Neutrophil (primary cell): ENCODE data around the gene DNTT.

ENCODE experiments used
- H3K27ac ChIP-seq: fragments of 200-600 bp; sonication (generic); 2 replicates; pipeline ENCODE4 v1.5.1; 2016; ENCODE audit warnings: mild to moderate bottlenecking, moderate library complexity
- H3K27me3 ChIP-seq: fragments of 200-600 bp; sonication (generic); 2 replicates; pipeline ENCODE4 v1.6.0; 2016; ENCODE audit warnings: mild to moderate bottlenecking
- H3K36me3 ChIP-seq: fragments of 200-600 bp; sonication (generic); 2 replicates; pipeline ENCODE4 v1.5.1; 2017
- H3K4me1 ChIP-seq, 2 experiments: fragments of 200-600 bp in 1 of 2; sonication (generic) in 1 of 2; 1 replicate in 1 of 2; 2 replicates in 1 of 2; pipeline versions ENCODE4 v1.5.1 to v1.6.1; 2013 to 2016; ENCODE audit warnings: low read depth in 1 of 2, low read length in 1 of 2, mild to moderate bottlenecking in 1 of 2, moderate library complexity in 1 of 2; ENCODE audit not compliant: control insufficient read depth in 1 of 2, insufficient read depth in 1 of 2
- H3K4me3 ChIP-seq, 2 experiments: fragments of 200-600 bp in 1 of 2; sonication (generic) in 1 of 2; 1 replicate in 1 of 2; 2 replicates in 1 of 2; pipeline ENCODE4 v1.5.1; 2013 to 2016; ENCODE audit warnings: low read depth in 1 of 2, low read length in 1 of 2, mild to moderate bottlenecking in 1 of 2, moderate library complexity in 1 of 2
- H3K9me3 ChIP-seq: fragments of 200-600 bp; sonication (generic); 2 replicates; pipeline ENCODE4 v1.5.1; 2016
- TF ChIP-seq, protein P1 (sequence below): fragments of 200-600 bp; sonication (generic); IDR thresholded peaks from 2 replicates; pipeline ENCODE4 v1.5.1; 2016; ENCODE audit warnings: antibody characterized with exemption

DNTT gene

DNA sequence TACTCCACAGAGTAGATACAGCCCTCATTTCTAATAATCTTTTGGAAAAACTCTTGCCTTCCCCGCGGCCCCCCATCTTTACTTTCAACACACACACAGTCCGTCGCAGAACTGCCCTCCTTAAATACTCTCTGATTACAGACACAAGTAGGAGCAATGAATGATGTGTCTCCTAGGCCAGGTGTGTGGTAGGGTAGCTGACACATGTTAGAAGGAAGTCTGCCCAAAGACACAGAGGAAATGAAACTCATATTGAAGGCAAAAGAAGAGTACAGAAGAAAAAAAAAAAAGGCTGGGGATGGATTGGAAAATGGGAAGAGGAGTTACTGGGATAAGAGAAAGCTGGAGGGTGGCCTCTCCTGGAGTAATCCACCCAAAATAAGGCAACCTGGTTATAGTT lies 39.9 kb downstream of the DNTT start:
- TF ChIP-seq, protein P1, sequence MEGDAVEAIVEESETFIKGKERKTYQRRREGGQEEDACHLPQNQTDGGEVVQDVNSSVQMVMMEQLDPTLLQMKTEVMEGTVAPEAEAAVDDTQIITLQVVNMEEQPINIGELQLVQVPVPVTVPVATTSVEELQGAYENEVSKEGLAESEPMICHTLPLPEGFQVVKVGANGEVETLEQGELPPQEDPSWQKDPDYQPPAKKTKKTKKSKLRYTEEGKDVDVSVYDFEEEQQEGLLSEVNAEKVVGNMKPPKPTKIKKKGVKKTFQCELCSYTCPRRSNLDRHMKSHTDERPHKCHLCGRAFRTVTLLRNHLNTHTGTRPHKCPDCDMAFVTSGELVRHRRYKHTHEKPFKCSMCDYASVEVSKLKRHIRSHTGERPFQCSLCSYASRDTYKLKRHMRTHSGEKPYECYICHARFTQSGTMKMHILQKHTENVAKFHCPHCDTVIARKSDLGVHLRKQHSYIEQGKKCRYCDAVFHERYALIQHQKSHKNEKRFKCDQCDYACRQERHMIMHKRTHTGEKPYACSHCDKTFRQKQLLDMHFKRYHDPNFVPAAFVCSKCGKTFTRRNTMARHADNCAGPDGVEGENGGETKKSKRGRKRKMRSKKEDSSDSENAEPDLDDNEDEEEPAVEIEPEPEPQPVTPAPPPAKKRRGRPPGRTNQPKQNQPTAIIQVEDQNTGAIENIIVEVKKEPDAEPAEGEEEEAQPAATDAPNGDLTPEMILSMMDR = no peak
- no peaks in the 10 kb centered on the region for H3K4me1 ChIP-seq
- H3K9me3 ChIP-seq = no peaks in the 10 kb centered on the region
- no peak overlapping the region for H3K27ac ChIP-seq
- H3K36me3 ChIP-seq = no peaks in the 10 kb centered on the region
- no peak overlapping the region for H3K4me3 ChIP-seq
- no peaks in the 10 kb centered on the region for H3K27me3 ChIP-seq

DNA sequence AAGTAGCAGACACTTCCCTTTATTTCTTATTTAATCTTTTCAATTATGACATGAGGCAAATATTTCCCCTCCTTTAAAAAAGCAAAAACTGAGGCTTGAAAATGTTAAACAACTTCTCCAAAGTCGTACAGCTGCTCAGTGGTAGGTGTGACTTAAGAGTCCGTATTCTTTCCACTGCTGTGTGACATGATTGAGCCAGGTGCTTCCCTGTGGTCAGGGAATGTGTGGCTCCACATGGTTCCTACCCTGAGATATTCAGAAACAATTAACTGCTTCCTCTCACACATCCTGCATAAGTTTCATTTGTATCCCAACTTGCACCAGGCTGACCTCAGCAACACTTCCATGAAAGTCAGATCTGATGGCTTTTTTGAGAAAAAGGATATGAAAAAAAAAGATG lies 41.0 kb downstream of the DNTT start:
- no peaks in the 10 kb centered on the region for H3K9me3 ChIP-seq
- TF ChIP-seq, protein P1 = no peak
- no peak overlapping the region for H3K27ac ChIP-seq

GRCh38 chr10:96346295-96346694 lies 42.1 kb downstream of the DNTT start:
- Histone ChIP-seq H3K4me1 (no peaks in the 10 kb centered on the region), H3K27ac (no peak overlapping the region), H3K36me3 (no peaks in the 10 kb centered on the region), H3K9me3 (no peaks in the 10 kb centered on the region), H3K27me3 (no peaks in the 10 kb centered on the region), H3K4me3 (no peak overlapping the region)
- TF ChIP-seq, protein P1 = no peak

More for the DNA sequence above, 41.0 kb downstream of the DNTT start:
- H3K4me1 ChIP-seq = no peaks in the 10 kb centered on the region
- H3K36me3 ChIP-seq = no peaks in the 10 kb centered on the region
- H3K4me3 ChIP-seq = no peak overlapping the region
- H3K27me3 ChIP-seq = no peaks in the 10 kb centered on the region

- TF ChIP-seq, protein P1 = no peak
- peaks cover 6% of the 10 kb centered on the region for H3K27me3 ChIP-seq
- no peaks in the 10 kb centered on the region for H3K9me3 ChIP-seq
- no peak overlapping the region for H3K4me3 ChIP-seq
- H3K36me3 ChIP-seq = no peaks in the 10 kb centered on the region
- no peak overlapping the region for H3K27ac ChIP-seq
- no peaks in the 10 kb centered on the region for H3K4me1 ChIP-seq
These were observed 47.8 kb downstream of the DNTT start for GRCh38 chr10:96352027-96352426.

DNA sequence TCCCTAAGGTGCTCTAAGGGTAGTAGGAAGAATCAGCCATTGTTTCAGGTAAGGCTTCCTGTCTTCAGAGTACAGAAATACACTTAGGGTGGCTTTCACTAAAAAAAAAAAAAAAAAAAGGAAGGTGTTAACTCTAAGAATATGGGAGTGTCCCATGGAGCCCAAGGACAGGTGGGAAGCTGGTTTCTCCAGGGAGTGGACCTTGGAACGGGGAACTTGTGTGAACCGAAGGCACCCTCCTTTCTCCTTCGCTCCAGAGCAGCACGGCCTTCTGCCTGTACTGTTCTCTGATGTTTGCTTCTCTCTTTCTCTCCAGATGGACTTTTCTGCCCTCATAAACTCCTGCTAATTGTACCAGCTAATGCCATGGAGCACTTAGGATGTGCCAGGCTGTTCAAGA lies 48.3 kb downstream of the DNTT start:
- H3K36me3 ChIP-seq = no peaks in the 10 kb centered on the region
- no peaks in the 10 kb centered on the region for H3K9me3 ChIP-seq
- TF ChIP-seq, protein P1 = no peak
- H3K4me3 ChIP-seq = no peak overlapping the region
- no peaks in the 10 kb centered on the region for H3K4me1 ChIP-seq
- peaks cover 9% of the 10 kb centered on the region for H3K27me3 ChIP-seq
- no peak overlapping the region for H3K27ac ChIP-seq

GRCh38 chr10:96357038-96357620 lies 52.9 kb downstream of the DNTT start:
- H3K27me3 ChIP-seq = peaks cover 9% of the 10 kb centered on the region
- no peaks in the 10 kb centered on the region for H3K9me3 ChIP-seq
- no peak overlapping the region for H3K4me3 ChIP-seq
- H3K27ac ChIP-seq = no peak overlapping the region
- H3K4me1 ChIP-seq = no peaks in the 10 kb centered on the region
- TF ChIP-seq, protein P1 = no peak
- no peaks in the 10 kb centered on the region for H3K36me3 ChIP-seq
